ENCODE measurements around the gene TRPM3.
A peak's percentile ranks its signal among the peaks of the same experiment; 100 is the strongest.

The TRPM3 gene

GRCh38 chr9:71004196-71004595, 117.2 kb downstream of the TRPM3 start:
- H2AFZ ChIP-seq (ENCODE audit: insufficient read depth, low read length, poor library complexity), result no peak overlapping the region
- no peak overlapping the region for H3K27ac ChIP-seq (ENCODE audit: low read depth, low read length)
- H3K9me3 ChIP-seq (ENCODE audit: insufficient read depth, low read depth, low read length), result peaks cover 2% of the 10 kb centered on the region
- H3K79me2 ChIP-seq (ENCODE audit: control insufficient read depth, insufficient read depth, low read length, poor library complexity), result no peaks in the 10 kb centered on the region
- H2BK12ac ChIP-seq (ENCODE audit: low read length), result no peak overlapping the region
- no peak overlapping the region for H3K4me3 ChIP-seq (ENCODE audit: low read depth, low read length)
- no peak overlapping the region for H3K4me2 ChIP-seq (ENCODE audit: low read length)
- no peak overlapping the region for H3K14ac ChIP-seq (ENCODE audit: low read length)
- no peaks in the 10 kb centered on the region for H3K36me3 ChIP-seq (ENCODE audit: control insufficient read depth in 1 of 2, insufficient read depth in 2 of 2, low read length in 2 of 2)
- H2BK120ac ChIP-seq (ENCODE audit: insufficient read depth, low read length, poor library complexity), result peak overlapping the region; percentile 43
- no peak overlapping the region for H2AK5ac ChIP-seq (ENCODE audit: low read length)
- peak overlapping the region; percentile 10 for H4K8ac ChIP-seq (ENCODE audit: low read depth, low read length)
- no peak overlapping the region for H3K23ac ChIP-seq (ENCODE audit: low read length)
- peaks cover 2 to 4% of the 10 kb centered on the region in 2 experiments for H3K4me1 ChIP-seq (ENCODE audit: control insufficient read depth in 1 of 2, insufficient read depth in 2 of 2, low read length in 2 of 2)
- peak overlapping the region; percentile 65 for H3K9ac ChIP-seq (ENCODE audit: low read length)
- no peak overlapping the region for H4K91ac ChIP-seq (ENCODE audit: low read depth, low read length)
- no peak overlapping the region for H2BK5ac ChIP-seq (ENCODE audit: low read depth, low read length, poor library complexity)
- H3K18ac ChIP-seq (ENCODE audit: low read length), result no peak overlapping the region
- no peaks in the 10 kb centered on the region for H3K79me1 ChIP-seq (ENCODE audit: low read length)
- WGBS (ENCODE audit: extremely low coverage, insufficient coverage, insufficient read length), result no CpG with 5 or more reads among the region's 4 CpGs
- H3K27me3 ChIP-seq (ENCODE audit: insufficient read depth, low read length), result no peaks in the 10 kb centered on the region
- H4K12ac ChIP-seq (ENCODE audit: low read depth, low read length), result no peak overlapping the region
- DNase-seq, result peak in 1 of 2 donors; percentile 25
- no peak overlapping the region for H3K4ac ChIP-seq (ENCODE audit: low read depth, low read length)

- no CpG with 5 or more reads among the region's 4 CpGs for WGBS (ENCODE audit: extremely low coverage, insufficient coverage, insufficient read length)
Measured at GRCh38 chr9:71003346-71003745, 118.1 kb downstream of the TRPM3 start.

GRCh38 chr9:71001780-71002386, 119.5 kb downstream of the TRPM3 start:
- Histone ChIP-seq H2BK5ac (ENCODE audit: low read depth, low read length, poor library complexity) (no peak overlapping the region), H2BK12ac (ENCODE audit: low read length) (no peak overlapping the region), H4K12ac (ENCODE audit: low read depth, low read length) (no peak overlapping the region), H3K4ac (ENCODE audit: low read depth, low read length) (no peak overlapping the region), H3K4me3 (ENCODE audit: low read depth, low read length) (no peak overlapping the region), H2BK120ac (ENCODE audit: insufficient read depth, low read length, poor library complexity) (no peak overlapping the region), H3K9ac (ENCODE audit: low read length) (no peak overlapping the region), H3K4me1 (ENCODE audit: control insufficient read depth in 1 of 2, insufficient read depth in 2 of 2, low read length in 2 of 2) (peaks cover 2 to 4% of the 10 kb centered on the region in 2 experiments), H3K79me1 (ENCODE audit: low read length) (no peaks in the 10 kb centered on the region), H3K9me3 (ENCODE audit: insufficient read depth, low read depth, low read length) (peaks cover 2% of the 10 kb centered on the region), H3K27me3 (ENCODE audit: insufficient read depth, low read length) (no peaks in the 10 kb centered on the region), H3K23ac (ENCODE audit: low read length) (no peak overlapping the region), H4K8ac (ENCODE audit: low read depth, low read length) (no peak overlapping the region), H3K18ac (ENCODE audit: low read length) (no peak overlapping the region), H3K14ac (ENCODE audit: low read length) (no peak overlapping the region), H3K79me2 (ENCODE audit: control insufficient read depth, insufficient read depth, low read length, poor library complexity) (no peaks in the 10 kb centered on the region), H3K36me3 (ENCODE audit: control insufficient read depth in 1 of 2, insufficient read depth in 2 of 2, low read length in 2 of 2) (no peaks in the 10 kb centered on the region), H2AK5ac (ENCODE audit: low read length) (no peak overlapping the region), H3K4me2 (ENCODE audit: low read length) (no peak overlapping the region), H3K27ac (ENCODE audit: low read depth, low read length) (no peak overlapping the region), H2AFZ (ENCODE audit: insufficient read depth, low read length, poor library complexity) (no peak overlapping the region), H4K91ac (ENCODE audit: low read depth, low read length) (no peak overlapping the region)
- WGBS (ENCODE audit: extremely low coverage, insufficient coverage, insufficient read length), result no CpG with 5 or more reads among the region's 5 CpGs
- peak; percentile 9 to 78 for DNase-seq

More at GRCh38 chr9:71003346-71003745, 118.1 kb downstream of the TRPM3 start:
- Histone ChIP-seq H3K4me3 (ENCODE audit: low read depth, low read length) (no peak overlapping the region), H4K8ac (ENCODE audit: low read depth, low read length) (no peak overlapping the region), H2BK5ac (ENCODE audit: low read depth, low read length, poor library complexity) (no peak overlapping the region), H3K4me2 (ENCODE audit: low read length) (no peak overlapping the region), H3K4me1 (ENCODE audit: control insufficient read depth in 1 of 2, insufficient read depth in 2 of 2, low read length in 2 of 2) (peaks cover 2 to 4% of the 10 kb centered on the region in 2 experiments), H2AFZ (ENCODE audit: insufficient read depth, low read length, poor library complexity) (no peak overlapping the region), H4K91ac (ENCODE audit: low read depth, low read length) (no peak overlapping the region), H3K4ac (ENCODE audit: low read depth, low read length) (no peak overlapping the region), H3K36me3 (ENCODE audit: control insufficient read depth in 1 of 2, insufficient read depth in 2 of 2, low read length in 2 of 2) (no peaks in the 10 kb centered on the region), H3K14ac (ENCODE audit: low read length) (no peak overlapping the region), H3K79me2 (ENCODE audit: control insufficient read depth, insufficient read depth, low read length, poor library complexity) (no peaks in the 10 kb centered on the region), H3K27me3 (ENCODE audit: insufficient read depth, low read length) (no peaks in the 10 kb centered on the region), H3K18ac (ENCODE audit: low read length) (no peak overlapping the region), H3K23ac (ENCODE audit: low read length) (no peak overlapping the region), H3K9ac (ENCODE audit: low read length) (no peak overlapping the region), H3K79me1 (ENCODE audit: low read length) (no peaks in the 10 kb centered on the region), H4K12ac (ENCODE audit: low read depth, low read length) (no peak overlapping the region), H2BK12ac (ENCODE audit: low read length) (no peak overlapping the region), H3K27ac (ENCODE audit: low read depth, low read length) (no peak overlapping the region), H2AK5ac (ENCODE audit: low read length) (no peak overlapping the region), H2BK120ac (ENCODE audit: insufficient read depth, low read length, poor library complexity) (no peak overlapping the region), H3K9me3 (ENCODE audit: insufficient read depth, low read depth, low read length) (peaks cover 2% of the 10 kb centered on the region)
- DNase-seq, result no peak

- Histone ChIP-seq H3K79me2 (ENCODE audit: control insufficient read depth, insufficient read depth, low read length, poor library complexity) (no peaks in the 10 kb centered on the region), H3K36me3 (ENCODE audit: control insufficient read depth in 1 of 2, insufficient read depth in 2 of 2, low read length in 2 of 2) (no peaks in the 10 kb centered on the region), H3K4me3 (ENCODE audit: low read depth, low read length) (no peak overlapping the region), H4K91ac (ENCODE audit: low read depth, low read length) (no peak overlapping the region), H4K8ac (ENCODE audit: low read depth, low read length) (no peak overlapping the region), H3K18ac (ENCODE audit: low read length) (no peak overlapping the region), H2BK5ac (ENCODE audit: low read depth, low read length, poor library complexity) (no peak overlapping the region), H3K4ac (ENCODE audit: low read depth, low read length) (no peak overlapping the region), H2AK5ac (ENCODE audit: low read length) (no peak overlapping the region), H3K9ac (ENCODE audit: low read length) (no peak overlapping the region), H3K4me2 (ENCODE audit: low read length) (no peak overlapping the region), H3K4me1 (ENCODE audit: control insufficient read depth in 1 of 2, insufficient read depth in 2 of 2, low read length in 2 of 2) (peaks cover 1 to 2% of the 10 kb centered on the region in 2 experiments), H3K27me3 (ENCODE audit: insufficient read depth, low read length) (no peaks in the 10 kb centered on the region), H3K27ac (ENCODE audit: low read depth, low read length) (no peak overlapping the region), H3K79me1 (ENCODE audit: low read length) (no peaks in the 10 kb centered on the region), H3K9me3 (ENCODE audit: insufficient read depth, low read depth, low read length) (no peaks in the 10 kb centered on the region), H2BK12ac (ENCODE audit: low read length) (no peak overlapping the region), H3K23ac (ENCODE audit: low read length) (no peak overlapping the region), H2BK120ac (ENCODE audit: insufficient read depth, low read length, poor library complexity) (no peak overlapping the region), H2AFZ (ENCODE audit: insufficient read depth, low read length, poor library complexity) (no peak overlapping the region), H4K12ac (ENCODE audit: low read depth, low read length) (no peak overlapping the region), H3K14ac (ENCODE audit: low read length) (no peak overlapping the region)
- WGBS (ENCODE audit: extremely low coverage, insufficient coverage, insufficient read length), result no CpG with 5 or more reads among the region's 1 CpG
- no peak for DNase-seq
Measured at GRCh38 chr9:70998962-70999361, 122.5 kb downstream of the TRPM3 start.
